ENCODE data around the gene MAFF.

- TF ChIP-seq CTCF (IDR thresholded peaks at IDR 0.05): no peak
- TF ChIP-seq POLR2A (IDR thresholded peaks at IDR 0.05): no peak
- no peak for TF ChIP-seq POLR2AphosphoS5 (IDR thresholded peaks at IDR 0.05)
- no peak for TF ChIP-seq EP300 (IDR thresholded peaks at IDR 0.05)
These were observed 17.8 kb downstream of the MAFF start for GRCh38 chr22:38219632-38220031.

Measured in stomach (tissue), 4 donors.